HG03442 (cell line): ENCODE measurements around the gene TBC1D14.
"Not testable (repeated sequence)": the region's sequence is repeated elsewhere in the genome, so short reads cannot be mapped to it uniquely, and the experiment has no call there.

Source experiments
- ATAC-seq: cut with Tn5 transposase; IDR thresholded peaks from one replicate; pipeline ENCODE4 v1.9.1; 2021; ENCODE audit warnings: mild to moderate bottlenecking, moderate library complexity; ENCODE audit not compliant: unreplicated experiment

TBC1D14 gene

DNA sequence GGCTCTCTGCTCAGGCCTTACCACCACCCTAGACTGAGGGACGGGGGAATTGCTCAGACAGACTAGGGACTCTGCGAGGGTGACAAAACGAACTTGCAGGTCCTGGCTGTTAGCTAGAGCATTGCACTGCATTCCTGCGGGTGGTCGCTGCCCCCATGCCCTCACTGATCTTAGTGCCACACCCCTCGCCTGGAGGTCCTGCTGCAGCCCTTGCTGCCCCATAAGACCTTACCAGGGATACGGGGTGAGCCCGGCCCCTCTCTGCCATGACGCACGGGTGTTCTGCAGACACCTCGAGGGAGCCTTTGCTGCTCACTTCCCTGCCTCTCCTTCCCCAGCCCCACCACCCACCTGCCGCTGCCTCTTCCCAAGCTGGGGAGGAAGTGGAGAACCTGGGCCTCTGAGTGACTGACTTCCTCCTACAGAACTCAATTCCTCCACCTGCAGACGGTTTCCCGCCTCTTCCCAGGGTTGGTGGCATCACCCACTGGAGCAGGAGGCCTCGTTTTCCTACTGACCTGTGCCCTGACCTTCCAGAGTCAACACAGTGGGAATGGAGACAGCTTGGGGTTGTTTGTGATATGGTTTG lies 19.8 kb upstream of the TBC1D14 start:
- no peak for ATAC-seq

DNA sequence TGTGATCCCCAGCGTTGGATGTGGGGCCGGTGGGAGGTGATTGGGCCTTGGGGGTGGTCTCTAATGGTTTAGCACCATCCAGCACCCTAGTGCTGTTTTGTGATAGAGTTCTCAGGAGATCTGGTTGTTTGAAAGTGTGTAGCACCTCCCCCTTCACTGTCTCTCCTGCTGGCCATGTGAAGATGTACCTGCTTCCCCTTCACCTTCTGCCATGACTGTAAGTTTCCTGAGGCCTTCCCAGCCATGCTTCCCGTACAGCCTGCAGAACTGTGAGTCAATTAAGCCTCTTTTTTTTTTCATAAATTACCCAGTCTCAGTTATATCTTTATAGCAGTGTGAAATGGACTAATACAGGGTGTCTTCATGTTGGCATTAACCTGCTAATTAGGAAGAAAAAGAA lies 19.3 kb upstream of the TBC1D14 start:
- no peak for ATAC-seq

DNA sequence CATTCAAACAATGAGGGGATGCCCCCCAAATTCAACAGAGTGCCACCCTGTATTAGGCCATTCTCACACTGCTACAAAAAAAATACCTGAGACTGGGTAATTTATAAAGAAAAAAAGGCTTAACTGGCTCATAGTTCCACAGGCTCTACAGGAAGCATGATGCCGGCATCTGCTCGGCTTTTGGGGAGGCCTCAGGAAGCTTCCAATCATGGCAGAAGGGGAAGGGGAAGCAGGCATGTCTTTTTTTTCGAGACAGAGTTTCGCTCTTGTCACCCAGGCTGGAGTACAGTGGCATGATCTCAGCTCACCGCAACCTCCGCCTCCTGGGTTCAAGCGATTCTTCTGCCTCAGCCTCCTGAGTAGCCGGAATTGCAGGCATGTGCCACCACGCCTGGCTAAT lies 18.7 kb upstream of the TBC1D14 start:
- not testable (repeated sequence) for ATAC-seq

DNA sequence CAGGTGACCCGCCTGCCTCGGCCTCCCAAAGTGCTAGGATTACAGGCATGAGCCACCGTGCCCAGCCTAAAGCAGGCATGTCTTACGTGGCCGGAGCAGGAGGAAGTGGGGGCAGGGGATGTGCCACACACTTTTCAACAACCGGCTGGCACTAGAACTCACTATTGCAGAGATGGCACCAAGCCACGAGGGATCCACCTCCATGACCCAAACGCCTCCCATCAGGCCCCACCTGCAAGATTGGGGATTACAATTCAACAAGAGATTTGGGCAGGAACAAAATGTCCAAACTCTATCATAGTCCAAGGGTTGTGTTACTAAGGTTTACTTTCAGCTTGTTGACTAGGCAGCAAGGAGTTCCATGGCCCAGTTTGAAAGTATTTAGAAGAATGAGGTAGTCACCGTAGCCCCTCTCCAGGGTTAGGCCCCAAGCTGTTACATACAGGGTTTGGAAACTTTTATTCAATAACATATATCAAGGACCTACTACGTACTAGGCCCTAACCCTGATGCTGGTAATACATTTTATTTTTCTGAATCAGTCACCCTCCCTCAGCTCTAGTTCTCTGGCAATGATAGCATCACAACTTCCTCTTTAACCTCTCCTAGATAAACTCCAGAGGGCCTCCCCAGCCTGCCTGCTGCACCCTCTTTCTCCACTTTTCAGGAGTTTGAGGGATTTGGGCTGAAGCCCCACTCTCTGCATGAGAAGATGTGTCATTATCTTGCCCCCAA lies 18.0 kb upstream of the TBC1D14 start:
- ATAC-seq: no peak

DNA sequence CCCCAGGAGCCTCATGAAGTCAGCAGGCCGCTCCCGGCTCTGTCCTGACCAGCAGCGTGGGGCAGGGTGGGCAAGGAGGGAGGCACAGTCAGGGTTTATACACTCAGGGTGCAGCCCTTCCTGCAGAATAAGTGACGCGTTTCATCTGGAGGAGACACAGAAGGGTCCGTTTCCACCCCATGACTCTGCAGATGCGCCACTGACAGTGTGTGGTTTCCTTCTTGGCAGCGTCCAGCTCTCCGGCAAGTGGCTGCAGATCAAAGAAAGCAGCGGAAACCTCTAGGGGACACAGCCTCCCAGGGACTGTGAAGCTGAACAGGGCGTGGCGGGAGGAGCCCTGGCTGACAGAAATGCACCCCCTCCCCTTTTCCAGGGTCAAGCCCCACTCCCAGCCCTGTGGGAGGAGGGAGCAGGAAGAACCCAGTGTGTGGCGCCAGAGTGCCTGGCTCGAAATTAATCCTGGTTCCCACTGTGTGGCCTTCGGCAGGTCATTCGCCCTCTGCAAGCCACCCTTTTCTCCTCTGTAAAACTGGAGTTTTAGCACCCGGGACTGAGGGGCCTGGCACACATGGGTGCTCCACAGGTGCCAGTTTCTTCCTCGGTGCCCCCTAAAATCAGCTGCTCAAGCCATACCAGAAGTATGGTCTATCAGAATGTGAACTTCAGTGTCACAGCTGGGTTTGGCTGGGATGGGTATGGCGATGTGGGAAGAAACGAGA lies 17.3 kb upstream of the TBC1D14 start:
- no peak for ATAC-seq

DNA sequence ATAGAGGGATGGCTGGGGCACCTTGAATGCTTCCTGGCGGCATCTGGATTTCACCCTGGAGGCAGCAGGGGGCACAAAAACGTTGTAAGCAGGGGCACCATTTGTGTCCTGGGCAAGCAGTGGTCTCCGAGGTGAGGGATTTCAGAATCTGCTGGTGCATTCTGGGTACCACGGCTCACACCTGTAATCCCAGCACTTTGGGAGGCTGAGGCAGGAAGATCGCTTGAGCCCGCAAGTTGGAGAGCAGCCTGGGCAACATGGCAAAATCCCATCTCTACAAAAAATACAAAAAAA lies 16.8 kb upstream of the TBC1D14 start:
- no peak for ATAC-seq

DNA sequence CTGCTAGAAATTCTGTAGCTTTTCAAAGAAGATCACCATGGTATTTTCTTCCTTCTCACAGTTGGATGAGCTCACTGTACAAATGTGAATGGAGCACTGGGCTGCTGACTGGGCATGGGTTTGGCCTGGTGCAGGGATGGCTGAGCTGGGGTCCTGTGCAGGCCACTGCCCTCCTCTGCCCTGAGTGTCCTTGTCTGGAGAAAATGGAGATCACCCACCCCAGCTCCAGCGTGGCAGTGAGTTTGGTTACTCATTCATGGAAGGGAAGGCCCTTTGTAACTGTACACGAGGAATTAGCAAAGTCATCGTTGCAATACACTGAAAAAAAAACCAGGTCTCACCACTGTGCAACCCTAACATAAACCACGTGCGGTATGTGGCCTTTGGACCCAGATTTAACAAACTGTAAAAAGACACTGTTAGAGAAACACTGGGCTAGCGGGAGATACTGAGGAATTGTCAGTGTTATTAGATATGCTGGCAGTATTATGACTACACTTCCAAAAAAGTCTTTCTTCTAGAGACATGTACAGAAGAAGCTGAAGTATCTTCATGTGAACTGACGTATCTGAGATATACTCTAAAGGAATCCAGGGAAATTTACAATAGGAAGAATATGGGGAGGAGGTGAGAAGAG lies 16.1 kb upstream of the TBC1D14 start:
- no peak for ATAC-seq

DNA sequence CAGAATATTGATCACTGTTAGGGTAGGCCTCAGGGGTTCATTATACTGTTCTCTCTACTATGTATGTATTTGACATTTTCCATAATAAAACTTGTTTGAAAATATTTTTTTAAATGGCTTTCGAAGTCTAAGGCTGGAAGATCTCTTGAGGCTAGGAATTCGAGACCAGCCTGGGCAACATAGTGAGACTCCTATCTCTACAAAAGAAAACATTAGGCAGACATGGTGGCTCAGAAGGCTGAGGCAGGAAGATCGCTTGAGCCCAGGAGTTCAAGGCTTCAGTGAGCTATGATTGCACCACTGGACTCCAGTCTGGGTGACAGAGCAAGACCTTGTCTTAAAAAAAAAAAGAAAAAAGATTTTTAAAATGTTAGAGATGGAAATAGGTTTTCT lies 15.5 kb upstream of the TBC1D14 start:
- ATAC-seq: no peak

DNA sequence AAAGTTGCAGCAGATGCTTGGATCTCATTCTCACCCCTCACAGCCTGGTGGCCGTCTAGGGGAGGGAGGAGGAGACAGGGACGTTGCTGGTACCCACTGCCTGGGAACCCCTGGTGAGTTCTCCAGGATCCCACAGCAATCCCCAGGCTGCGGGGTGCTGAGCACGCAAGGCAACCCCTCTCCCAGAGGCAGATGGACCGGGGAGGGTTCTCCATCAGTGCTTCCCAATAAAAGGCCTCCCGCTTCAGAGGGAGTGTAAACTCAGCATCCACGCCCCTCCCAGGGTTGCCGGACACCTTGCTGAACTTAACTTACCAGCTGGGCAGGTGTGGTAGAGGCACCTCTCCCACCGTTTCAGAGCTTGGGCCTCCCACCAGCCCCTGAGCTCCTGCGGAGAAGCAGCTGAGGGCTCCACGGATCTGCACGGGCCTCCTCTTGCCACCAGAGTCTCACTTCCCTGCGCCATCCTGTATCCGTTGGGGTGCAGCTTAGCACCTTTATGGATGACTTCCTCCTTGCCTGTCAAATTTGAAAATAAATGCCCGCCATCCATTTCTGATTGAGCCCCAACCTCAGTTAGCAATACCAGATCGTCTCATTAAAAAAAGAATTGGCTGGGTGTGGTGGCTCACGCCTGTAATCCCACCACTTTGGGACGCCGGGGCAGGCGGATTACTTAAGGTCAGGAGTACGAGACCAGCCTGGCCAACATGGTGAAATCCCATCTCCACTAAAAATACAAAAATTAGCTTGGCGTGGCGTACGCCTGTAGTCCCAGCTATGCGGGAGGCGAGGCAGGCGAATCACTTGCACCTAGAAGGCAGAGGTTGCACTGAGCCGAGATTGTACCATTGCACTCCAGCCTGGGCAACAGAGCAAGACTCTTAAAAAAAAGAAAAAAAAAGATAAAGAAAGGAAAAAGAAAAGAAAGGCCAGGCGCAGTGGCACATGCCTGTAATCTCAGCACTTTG lies 14.8 kb upstream of the TBC1D14 start:
- no peak for ATAC-seq

DNA sequence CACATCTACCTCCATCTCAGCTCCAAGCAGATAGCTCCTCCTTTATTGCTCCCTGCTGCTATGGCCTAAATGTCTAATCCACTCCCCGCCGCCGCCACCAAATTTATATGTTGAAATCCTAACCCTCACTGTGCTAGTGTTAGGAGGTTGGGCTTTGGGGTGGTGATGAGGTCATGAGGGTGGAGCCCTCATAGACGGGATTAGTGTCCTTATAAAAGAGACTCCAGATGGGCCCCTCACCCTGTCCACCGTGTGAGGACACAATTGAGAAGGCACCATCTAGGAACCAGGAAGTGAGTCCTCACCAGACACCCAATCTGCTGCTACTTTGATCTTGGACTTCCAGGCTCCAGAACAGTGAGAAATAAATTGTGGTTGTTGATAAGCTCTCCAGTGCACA lies 13.6 kb upstream of the TBC1D14 start:
- no peak for ATAC-seq

DNA sequence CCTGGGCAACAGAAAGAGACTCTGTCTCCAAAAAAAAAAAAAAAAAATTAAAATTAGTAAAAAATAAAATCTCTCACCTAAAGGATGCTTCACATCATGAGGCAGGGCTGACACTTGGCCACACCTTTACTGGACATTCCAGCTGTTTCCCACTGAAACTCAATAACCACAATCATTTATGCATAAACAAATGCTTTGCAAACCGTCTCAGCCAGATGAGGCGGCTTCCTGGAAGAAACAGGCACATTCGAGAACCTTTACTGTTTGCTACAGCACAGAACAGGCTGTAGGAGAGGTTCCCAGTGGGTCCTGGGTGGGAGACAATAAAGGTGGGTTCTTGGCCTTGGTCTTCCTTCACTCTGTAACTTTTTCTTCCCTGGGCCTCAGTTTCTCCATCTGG lies 10.9 kb upstream of the TBC1D14 start:
- ATAC-seq: no peak

DNA sequence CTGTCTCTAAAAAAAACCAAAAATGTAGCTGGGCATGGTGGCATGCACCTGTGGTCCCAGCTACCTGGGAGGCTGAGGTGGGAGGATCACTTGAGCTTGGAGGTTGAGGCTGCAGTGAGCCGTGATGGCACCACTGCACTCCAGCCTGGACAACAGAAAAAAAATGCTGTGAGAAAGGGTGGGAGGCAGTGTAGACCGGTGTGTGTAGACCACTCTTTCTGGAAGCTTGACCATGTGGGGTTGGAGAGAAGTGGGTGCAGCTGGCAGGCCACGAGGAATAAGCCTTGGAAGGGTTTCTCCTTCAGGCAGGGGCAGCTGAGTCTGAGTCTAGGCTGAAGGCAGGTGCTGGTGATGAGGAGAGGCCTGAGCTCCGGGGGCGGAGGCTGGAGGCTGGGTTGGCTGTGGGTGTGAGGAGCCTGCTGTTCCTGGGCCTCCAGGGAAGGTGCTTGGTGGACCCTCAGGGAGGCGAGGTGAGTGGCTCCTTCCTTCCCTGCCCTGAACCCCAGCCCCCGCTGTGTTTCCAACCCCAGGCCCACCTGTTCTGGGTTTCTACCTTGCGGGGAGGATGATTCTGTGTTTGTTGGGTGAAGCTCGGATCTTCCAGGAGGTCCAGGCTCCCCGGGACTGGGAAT lies 9.3 kb upstream of the TBC1D14 start:
- ATAC-seq: no peak

DNA sequence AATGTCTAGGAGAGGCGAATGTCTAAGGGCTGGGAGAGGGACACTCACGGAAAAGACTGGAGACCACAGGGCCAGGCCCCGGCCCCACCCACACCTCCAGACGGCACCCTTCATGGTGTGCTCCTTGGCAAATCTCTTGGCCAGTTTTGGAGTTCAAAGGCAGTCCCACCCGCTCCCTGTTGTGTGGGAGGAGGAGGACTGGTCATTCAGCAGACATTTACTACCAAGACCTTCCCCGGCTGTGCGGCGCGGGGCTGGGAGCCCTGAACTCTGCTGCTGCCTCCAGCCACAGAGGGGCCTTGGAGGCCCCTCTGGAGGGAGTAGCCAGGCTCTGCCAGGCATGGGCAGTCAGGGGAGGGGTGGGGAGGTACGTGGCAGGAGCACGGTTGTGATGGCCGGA lies 8.7 kb upstream of the TBC1D14 start:
- no peak for ATAC-seq

DNA sequence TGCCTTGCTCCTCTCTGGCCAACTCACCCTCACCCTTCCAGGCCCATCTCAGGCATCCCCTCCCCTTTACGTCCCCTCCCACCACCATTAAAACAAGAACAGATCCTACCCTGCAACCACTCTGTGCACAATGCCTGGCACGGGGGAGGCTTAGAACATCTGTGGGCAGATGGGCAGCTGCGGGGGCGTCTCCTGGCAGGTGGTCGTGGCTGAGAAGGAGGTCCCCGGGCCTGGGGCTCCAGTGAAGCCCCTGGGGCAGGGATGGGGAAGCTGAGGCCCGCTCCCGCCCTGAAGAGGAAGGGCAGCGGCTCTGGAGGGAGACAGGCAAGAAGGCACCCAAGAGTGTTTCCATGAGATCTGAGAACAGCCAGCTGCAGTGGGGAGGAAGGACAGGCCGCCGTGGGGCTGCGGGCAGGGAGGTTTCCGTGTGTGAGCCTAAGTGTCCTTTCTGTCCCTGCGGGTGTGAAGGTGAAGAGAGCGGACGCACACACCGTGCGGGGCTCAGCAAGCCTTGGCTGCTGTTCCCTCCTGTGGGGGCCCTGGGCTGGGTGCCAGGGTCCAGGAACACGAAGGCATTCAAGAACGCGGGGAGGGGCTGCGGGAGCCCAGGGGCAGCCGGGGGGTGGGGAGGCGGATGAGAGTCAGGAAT lies 7.8 kb upstream of the TBC1D14 start:
- no peak for ATAC-seq

DNA sequence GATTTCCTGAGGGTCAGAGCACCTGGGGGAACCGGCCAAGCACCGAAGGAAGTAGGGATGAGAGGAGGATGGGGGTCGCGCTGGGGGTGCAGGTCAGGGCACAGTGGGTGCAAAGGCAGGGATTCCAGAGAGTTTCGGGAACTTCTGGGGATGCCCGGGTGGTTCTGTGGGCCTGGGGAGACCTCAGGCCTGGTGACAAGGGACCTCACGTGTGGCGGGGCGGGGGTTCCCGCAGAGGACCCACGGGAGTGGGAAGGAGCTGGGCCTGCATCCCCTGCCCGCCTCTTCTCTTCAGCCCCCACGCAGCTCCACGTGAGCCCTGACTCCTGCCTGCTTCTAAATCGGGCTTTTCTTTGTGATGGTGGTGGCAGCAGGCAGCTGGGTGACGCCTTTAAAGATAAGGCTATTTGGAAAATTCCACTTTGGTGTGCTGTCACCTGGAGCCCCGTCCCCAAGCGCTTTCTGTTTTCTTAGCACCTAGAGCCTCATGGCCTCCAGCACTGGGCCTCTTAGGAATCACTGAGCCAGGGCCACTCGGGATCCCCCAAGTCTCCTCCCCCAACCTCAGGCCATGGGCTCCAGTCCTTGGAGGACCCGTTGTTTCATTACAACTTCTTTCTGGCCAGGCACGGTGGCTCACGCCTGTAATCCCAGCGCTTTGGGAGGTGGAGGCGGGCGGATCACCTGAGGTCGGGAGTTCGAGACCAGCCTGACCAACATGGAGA lies 7.1 kb upstream of the TBC1D14 start:
- no peak for ATAC-seq

DNA sequence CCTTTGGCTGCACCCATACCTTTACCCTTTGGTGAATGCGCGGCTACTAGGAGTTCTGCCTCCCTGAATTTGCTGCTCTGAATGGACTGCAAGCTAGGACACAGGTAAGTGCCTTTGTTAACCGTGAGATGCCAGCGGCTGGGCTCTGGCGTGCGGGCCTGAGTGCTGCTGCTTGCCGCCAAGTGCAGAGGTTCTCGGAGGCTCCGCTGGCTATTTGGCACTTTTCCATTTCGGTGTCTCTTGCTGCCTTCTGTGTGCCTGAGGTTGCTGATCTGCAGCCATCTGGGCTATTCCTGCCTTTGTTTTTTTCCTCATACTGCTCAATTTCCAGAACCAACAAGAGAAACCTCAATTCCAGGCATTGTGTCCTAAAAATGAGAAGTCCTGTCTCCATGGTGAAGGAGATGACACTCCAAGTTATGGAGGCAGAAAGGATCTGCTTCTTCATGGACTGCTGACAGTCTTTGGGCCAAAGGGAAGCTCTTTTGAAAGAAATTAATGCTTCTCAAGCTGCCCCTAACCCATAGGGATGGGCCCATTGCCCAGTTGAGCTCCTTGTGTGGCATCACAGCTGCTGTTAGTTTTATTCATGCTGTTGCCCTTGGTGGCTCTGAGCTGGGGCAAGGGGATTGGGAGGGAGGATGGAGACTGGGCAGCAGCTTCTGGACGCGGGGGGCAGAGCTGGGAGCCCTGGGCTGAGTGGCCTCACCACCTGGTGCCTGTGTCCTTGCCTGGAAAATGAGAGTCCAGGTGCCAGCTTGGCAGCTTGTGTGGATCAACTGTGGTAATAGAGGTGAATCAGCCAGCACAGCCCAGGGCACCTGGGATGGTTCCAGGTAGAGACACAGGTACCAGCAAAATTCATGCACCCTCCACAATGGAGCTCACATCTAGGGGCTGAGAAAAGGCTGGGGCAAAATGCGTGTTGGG lies 3.8 kb upstream of the TBC1D14 start:
- no peak for ATAC-seq

DNA sequence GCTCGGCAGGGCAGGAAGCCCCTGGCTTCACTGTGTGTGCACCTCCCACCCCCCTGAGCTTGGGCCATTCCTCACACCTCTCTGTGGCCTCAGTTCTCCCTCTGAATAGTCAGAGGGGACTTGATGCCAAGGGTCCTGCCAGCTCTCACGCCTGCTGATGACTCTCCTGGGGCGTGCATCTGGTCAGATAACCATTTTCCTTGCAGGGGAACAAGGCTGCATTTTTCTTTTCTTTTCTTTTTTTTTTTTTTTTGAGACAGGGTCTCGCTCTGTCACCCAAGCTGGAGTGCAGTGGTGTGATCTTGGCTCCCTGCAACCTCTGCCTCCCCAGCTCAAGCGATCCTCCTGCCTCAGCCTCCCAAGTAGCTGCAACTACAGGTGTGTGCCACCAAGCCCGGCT lies 3.1 kb upstream of the TBC1D14 start:
- not testable (repeated sequence) for ATAC-seq

DNA sequence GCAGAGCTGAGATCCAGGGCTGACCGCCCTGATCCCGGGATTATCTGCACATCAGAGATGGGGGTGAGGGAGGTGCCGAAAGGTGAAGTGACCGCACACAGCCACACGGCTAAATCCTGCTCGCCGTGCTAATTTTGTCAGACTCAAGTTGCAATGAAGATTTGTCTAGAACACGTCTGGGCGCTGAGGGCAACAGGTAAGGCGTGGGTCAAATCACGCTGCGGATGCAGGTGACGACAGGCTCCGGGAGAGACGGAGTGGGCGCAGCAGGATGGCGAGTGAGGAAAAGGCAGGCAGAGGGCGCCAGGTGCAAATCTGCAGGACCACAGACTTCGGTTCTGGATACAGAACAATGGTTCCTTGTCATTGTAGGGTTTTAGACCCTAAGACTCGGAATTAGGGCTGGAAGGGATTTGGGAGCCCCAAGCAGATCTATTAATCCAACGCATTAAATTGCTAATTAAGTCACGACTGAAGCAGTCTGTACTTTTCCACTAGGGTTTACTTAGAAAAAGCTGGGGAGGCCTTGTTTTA lies 1.9 kb upstream of the TBC1D14 start:
- ATAC-seq: no peak
